ENCODE results near the gene INTS11. TPM values are rescaled to one million over a fixed set of nuclear protein-coding genes. Genes with fewer than 3 reads are reported as not detected.

Gene INTS11
- total RNA-seq, 1 experiment from 2014 or later, result 161 TPM

DNA sequence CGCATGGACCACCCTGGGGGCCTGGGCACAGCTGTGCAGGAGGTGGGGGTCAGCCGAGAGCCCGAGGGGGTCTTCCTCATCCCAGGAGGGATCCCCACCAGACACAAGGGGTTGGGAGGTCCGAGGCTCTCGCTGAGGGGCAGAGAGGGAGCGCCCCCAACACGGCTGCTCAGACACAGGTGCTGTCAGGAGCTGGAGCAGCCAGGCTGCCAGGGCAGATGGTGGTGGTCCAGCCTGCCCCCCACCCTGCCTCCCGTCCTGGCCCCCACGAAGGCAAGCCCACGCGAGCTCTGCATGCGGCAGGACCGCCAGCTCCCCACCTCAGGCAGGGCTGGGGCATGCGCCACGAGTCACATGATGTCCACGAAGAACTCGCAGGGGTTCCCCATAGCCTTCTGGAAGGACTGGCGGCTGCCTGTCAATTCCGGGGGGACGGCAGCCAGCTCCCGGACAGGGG lies 11.4 kb upstream of the INTS11 start:
- TF ChIP-seq SIN3A (IDR thresholded peaks at IDR 0.05; ENCODE audit: low read depth), result no peak
- TF ChIP-seq ZFX (IDR thresholded peaks at IDR 0.05), result no peak
- TF ChIP-seq POLR2A (IDR thresholded peaks at IDR 0.05; ENCODE audit: borderline replicate concordance, extremely low read depth, insufficient read depth, insufficient read length), result no peak
- TF ChIP-seq FOSL1 (IDR thresholded peaks at IDR 0.05; ENCODE audit: low read depth), result no peak
- TF ChIP-seq CBX3 (IDR thresholded peaks at IDR 0.05; ENCODE audit: low read depth), result no peak
- no peak for TF ChIP-seq RAD21 (IDR thresholded peaks at IDR 0.05; ENCODE audit: low read depth)
- TF ChIP-seq ZNF274 (IDR thresholded peaks at IDR 0.05; ENCODE audit: low read depth, low read length), result no peak
- no peak for TF ChIP-seq EZH2phosphoT487 (IDR thresholded peaks at IDR 0.05; ENCODE audit: borderline replicate concordance)
- DNase-seq (ENCODE audit: low read depth, low spot score) (no peak), ATAC-seq (no peak)
- H3K27ac ChIP-seq (ENCODE audit: low read depth, low read length), result no peak overlapping the region
- H4K20me1 ChIP-seq (ENCODE audit: insufficient read depth), result peaks cover 4% of the 10 kb centered on the region; the same call in 1 of the 2 replicates
- no peaks in the 10 kb centered on the region for H3K9me3 ChIP-seq (ENCODE audit: control insufficient read depth in 1 of 2, insufficient read depth in 1 of 2, low read depth in 1 of 2, low read length in 2 of 2)
- no peak overlapping the region for H2AFZ ChIP-seq (ENCODE audit: low read depth, low read length, poor library complexity, severe bottlenecking)
- ChIA-PET CTCF (no interaction called here), POLR2A (no interaction called here), RAD21 (ENCODE audit: low non-redundant PET in 1 of 2, low total read pairs in 2 of 2, uncharacterized antibody in 2 of 2, unreplicated experiment in 2 of 2) (no interaction called here)
- H3K9me2 ChIP-seq (ENCODE audit: insufficient read depth), result no peaks in the 10 kb centered on the region
- intact Hi-C loops (cut with micrococcal nuclease), result no loop called here
- H3K4me2 ChIP-seq (ENCODE audit: low read length), result no peak overlapping the region
- peaks cover 5 to 27% of the 10 kb centered on the region in 2 experiments; a peak in 3 of 4 replicates for H3K36me3 ChIP-seq (ENCODE audit: control insufficient read depth in 1 of 2, insufficient read depth in 2 of 2, low read length in 2 of 2)
- H3K9ac ChIP-seq (ENCODE audit: low read length), result no peak overlapping the region
- no TSS peak for BruUV-seq (replicated peaks)
- H3K79me2 ChIP-seq (ENCODE audit: insufficient read depth, low read length), result peaks cover 11% of the 10 kb centered on the region; the same call in 1 of the 2 replicates
- H3K4me1 ChIP-seq (ENCODE audit: control insufficient read depth in 1 of 2, insufficient read depth in 2 of 2, low read length in 2 of 2), result peaks cover 9 to 47% of the 10 kb centered on the region in 2 experiments; a peak in 3 of 4 replicates
- H3K27me3 ChIP-seq (ENCODE audit: insufficient read depth, low read length), result no peaks in the 10 kb centered on the region
- H3K4me3 ChIP-seq (replicated peaks in 1 of 2; ENCODE audit: low read depth in 1 of 2, low read length in 2 of 2), result no peak overlapping the region

DNA sequence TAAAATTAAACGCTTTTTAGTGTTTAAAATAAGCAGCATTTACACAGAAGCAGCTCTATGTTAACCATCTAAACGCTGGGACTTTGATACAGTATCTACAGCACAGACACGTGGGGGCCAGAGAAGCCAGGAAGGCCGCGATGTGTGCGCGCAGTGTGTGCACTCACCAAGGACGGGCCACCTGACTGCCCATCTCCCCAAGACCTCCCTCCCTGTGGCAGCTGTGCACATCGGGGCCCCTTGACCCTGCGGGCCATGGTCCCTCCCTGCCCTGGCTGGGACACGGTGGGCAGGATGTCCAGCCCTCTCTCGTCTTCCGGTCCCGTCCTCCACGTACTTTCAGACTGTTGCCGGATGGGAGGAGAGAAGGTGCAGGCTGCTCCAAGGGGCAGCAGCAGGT lies 10.8 kb upstream of the INTS11 start:
- H3K4me3 ChIP-seq (replicated peaks in 1 of 2; ENCODE audit: low read depth in 1 of 2, low read length in 2 of 2), result no peak overlapping the region
- CTCF ChIA-PET, result no interaction called here
- TSS peak; percentile 25 for BruUV-seq (replicated peaks)
- DNase-seq (ENCODE audit: low read depth, low spot score) (no peak), ATAC-seq (no peak)
- H3K9me2 ChIP-seq (ENCODE audit: insufficient read depth), result no peaks in the 10 kb centered on the region
- peaks cover 10 to 52% of the 10 kb centered on the region in 2 experiments; a peak in 3 of 4 replicates for H3K4me1 ChIP-seq (ENCODE audit: control insufficient read depth in 1 of 2, insufficient read depth in 2 of 2, low read length in 2 of 2)
- H4K20me1 ChIP-seq (ENCODE audit: insufficient read depth), result peaks cover 4% of the 10 kb centered on the region; the same call in 1 of the 2 replicates
- no peak overlapping the region for H3K9ac ChIP-seq (ENCODE audit: low read length)
- no peak overlapping the region for H3K27ac ChIP-seq (ENCODE audit: low read depth, low read length)
- no peak overlapping the region for H2AFZ ChIP-seq (ENCODE audit: low read depth, low read length, poor library complexity, severe bottlenecking)
- RAD21 ChIA-PET (ENCODE audit: low non-redundant PET in 1 of 2, low total read pairs in 2 of 2, uncharacterized antibody in 2 of 2, unreplicated experiment in 2 of 2), result no interaction called here
- POLR2A ChIA-PET, result no interaction called here
- intact Hi-C loops (cut with micrococcal nuclease), result no loop called here
- H3K79me2 ChIP-seq (ENCODE audit: insufficient read depth, low read length), result peaks cover 7% of the 10 kb centered on the region; the same call in 1 of the 2 replicates
- H3K9me3 ChIP-seq (ENCODE audit: control insufficient read depth in 1 of 2, insufficient read depth in 1 of 2, low read depth in 1 of 2, low read length in 2 of 2), result no peaks in the 10 kb centered on the region
- H3K4me2 ChIP-seq (ENCODE audit: low read length), result no peak overlapping the region
- peaks cover 5 to 22% of the 10 kb centered on the region in 2 experiments; a peak in 2 of 4 replicates for H3K36me3 ChIP-seq (ENCODE audit: control insufficient read depth in 1 of 2, insufficient read depth in 2 of 2, low read length in 2 of 2)
- H3K27me3 ChIP-seq (ENCODE audit: insufficient read depth, low read length), result no peaks in the 10 kb centered on the region
- TF ChIP-seq EZH2 (IDR thresholded peaks at IDR 0.05) (no peak), YY1 (IDR thresholded peaks at IDR 0.05; ENCODE audit: extremely low read depth, insufficient replicate concordance, low read depth, low read length) (no peak), SIN3A (IDR thresholded peaks at IDR 0.05; ENCODE audit: low read depth) (no peak), TCF7L2 (IDR thresholded peaks at IDR 0.05; ENCODE audit: borderline replicate concordance, extremely low read depth, insufficient read depth, insufficient read length) (no peak), CBX3 (IDR thresholded peaks at IDR 0.05; ENCODE audit: low read depth) (no peak), ZFX (IDR thresholded peaks at IDR 0.05) (no peak), FOSL1 (IDR thresholded peaks at IDR 0.05; ENCODE audit: low read depth) (no peak)
- TF ChIP-seq, protein P1, sequence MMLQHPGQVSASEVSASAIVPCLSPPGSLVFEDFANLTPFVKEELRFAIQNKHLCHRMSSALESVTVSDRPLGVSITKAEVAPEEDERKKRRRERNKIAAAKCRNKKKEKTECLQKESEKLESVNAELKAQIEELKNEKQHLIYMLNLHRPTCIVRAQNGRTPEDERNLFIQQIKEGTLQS (IDR thresholded peaks at IDR 0.05), result no peak
- TF ChIP-seq, protein P2, sequence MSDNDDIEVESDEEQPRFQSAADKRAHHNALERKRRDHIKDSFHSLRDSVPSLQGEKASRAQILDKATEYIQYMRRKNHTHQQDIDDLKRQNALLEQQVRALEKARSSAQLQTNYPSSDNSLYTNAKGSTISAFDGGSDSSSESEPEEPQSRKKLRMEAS (IDR thresholded peaks at IDR 0.05), result no peak

Measured in HCT116 (cell line).